Lower leg skin (tissue), 4 donors: ENCODE measurements around the gene GNG12. TPM values are rescaled to one million over a fixed set of nuclear protein-coding genes. Genes with fewer than 3 reads are reported as not detected.
"Not testable (repeated sequence)": the region's sequence is repeated elsewhere in the genome, so short reads cannot be mapped to it uniquely, and the experiment has no call there.

Experiments
- DNase-seq, 2 donors: peaks; one replicate each; pipeline ENCODE4 v3.0.0-alpha.2; 2019; ENCODE audit warnings: low spot score in 2 of 2
- H3K4me3 ChIP-seq: fragments of 200-600 bp; sonication (generic); 2 replicates; pipeline ENCODE4 v1.5.1; 2017; ENCODE audit warnings: mild to moderate bottlenecking, low read depth; ENCODE audit not compliant: poor library complexity, severe bottlenecking
- POLR2A ChIP-seq, 2 donors: fragments of 450-650 bp; IDR thresholded peaks; one replicate each; pipeline ENCODE4 v1.6.1; 2016 to 2017; ENCODE audit warnings: antibody characterized with exemption in 2 of 2, mild to moderate bottlenecking in 1 of 2, moderate library complexity in 1 of 2
- WGBS, 2 donors: methylation state at CpG; one replicate each; pipeline ENCODE4 v1.1.5; 2018; 5-methylcytosine and 5-hydroxymethylcytosine counted together
- intact Hi-C: fragments of 100-400 bp; cut with DNase I; formaldehyde crosslinking; loops from one replicate; pipeline ENCODE4 v1.15.0; 2023; ENCODE audit warnings: low total_unique reads
- total RNA-seq, 4 donors: library from RNA; depleted of rRNA; stranded (reverse); fragments of >200 nt; gene quantifications; one replicate each; pipeline ENCODE4 v1.1.0, GENCODE V29; 2016
- TF ChIP-seq, protein P1 (sequence below), 3 donors: fragments of 450-650 bp; IDR thresholded peaks; one replicate each; pipeline ENCODE4 v1.5.1; 2016; ENCODE audit warnings: antibody characterized with exemption in 3 of 3, mild to moderate bottlenecking in 3 of 3, moderate library complexity in 2 of 3

The GNG12 gene
- total RNA-seq, 4 donors from 2014 or later = 89.7 to 113 (median 99.2) TPM

GRCh38 chr1:67668660-67669059 is 164.6 kb downstream of the GNG12 start:
- no peak overlapping the region for H3K4me3 ChIP-seq
- intact Hi-C loops = no loop called here
- TF ChIP-seq POLR2A (IDR thresholded peaks at IDR 0.05) = no peak
- TF ChIP-seq, protein P1, sequence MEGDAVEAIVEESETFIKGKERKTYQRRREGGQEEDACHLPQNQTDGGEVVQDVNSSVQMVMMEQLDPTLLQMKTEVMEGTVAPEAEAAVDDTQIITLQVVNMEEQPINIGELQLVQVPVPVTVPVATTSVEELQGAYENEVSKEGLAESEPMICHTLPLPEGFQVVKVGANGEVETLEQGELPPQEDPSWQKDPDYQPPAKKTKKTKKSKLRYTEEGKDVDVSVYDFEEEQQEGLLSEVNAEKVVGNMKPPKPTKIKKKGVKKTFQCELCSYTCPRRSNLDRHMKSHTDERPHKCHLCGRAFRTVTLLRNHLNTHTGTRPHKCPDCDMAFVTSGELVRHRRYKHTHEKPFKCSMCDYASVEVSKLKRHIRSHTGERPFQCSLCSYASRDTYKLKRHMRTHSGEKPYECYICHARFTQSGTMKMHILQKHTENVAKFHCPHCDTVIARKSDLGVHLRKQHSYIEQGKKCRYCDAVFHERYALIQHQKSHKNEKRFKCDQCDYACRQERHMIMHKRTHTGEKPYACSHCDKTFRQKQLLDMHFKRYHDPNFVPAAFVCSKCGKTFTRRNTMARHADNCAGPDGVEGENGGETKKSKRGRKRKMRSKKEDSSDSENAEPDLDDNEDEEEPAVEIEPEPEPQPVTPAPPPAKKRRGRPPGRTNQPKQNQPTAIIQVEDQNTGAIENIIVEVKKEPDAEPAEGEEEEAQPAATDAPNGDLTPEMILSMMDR (IDR thresholded peaks at IDR 0.05) = no peak
- 36 to 38% methylated on average over 1 of the region's 1 CpG for WGBS, 2 donors
- no peak for DNase-seq

DNA sequence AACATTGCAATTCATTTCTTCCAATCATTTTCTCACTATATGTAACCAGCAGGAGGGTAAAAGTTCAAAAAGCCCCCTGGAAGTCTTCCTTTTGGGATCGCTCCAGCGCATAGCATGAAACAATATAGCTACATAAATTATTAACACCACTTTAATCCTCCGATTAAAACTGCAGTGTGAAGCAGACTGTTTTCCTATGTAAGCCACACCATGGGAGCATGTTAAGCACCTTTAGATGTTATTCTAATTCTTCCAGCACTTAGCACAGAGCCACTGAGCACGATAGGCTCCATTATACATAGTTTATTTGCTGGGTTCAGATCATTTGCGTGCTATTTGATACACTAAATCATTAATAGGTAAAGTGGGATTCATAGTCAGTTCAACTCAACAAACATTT is 166.6 kb downstream of the GNG12 start:
- TF ChIP-seq, protein P1 (IDR thresholded peaks at IDR 0.05) = no peak
- no peak for TF ChIP-seq POLR2A (IDR thresholded peaks at IDR 0.05)
- no peak overlapping the region for H3K4me3 ChIP-seq
- WGBS, 2 donors = 89 to 92% methylated on average over 5 of the region's 5 CpGs
- DNase-seq = no peak
- intact Hi-C loops = no loop called here

DNA sequence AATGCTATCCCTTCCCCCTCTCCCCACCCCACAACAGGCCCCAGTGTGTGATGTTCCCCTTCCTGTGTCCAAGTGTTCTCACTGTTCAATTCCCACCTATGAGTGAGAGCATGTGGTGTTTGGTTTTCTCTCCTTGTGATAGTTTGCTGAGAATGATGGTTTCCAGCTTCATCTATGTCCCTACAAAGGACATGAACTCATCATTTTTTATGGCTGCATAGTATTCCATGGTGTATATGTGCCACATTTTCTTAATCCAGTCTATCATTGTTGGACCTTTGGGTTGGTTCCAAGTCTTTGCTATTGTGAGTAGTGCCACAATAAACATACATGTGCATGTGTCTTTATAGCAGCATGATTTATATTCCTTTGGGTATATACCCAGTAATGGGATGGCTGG is 168.0 kb downstream of the GNG12 start:
- not testable (repeated sequence) for DNase-seq, H3K4me3 ChIP-seq

GRCh38 chr1:67664048-67664447 is 169.2 kb downstream of the GNG12 start:
- no peak for TF ChIP-seq POLR2A (IDR thresholded peaks at IDR 0.05)
- TF ChIP-seq, protein P1 (IDR thresholded peaks at IDR 0.05) = no peak
- no peak overlapping the region for H3K4me3 ChIP-seq
- DNase-seq = no peak
- WGBS, 2 donors = 57 to 74% methylated on average over 1 of the region's 1 CpG
- intact Hi-C loops = no loop called here

More for the DNA sequence above, 168.0 kb downstream of the GNG12 start:
- intact Hi-C loops = not testable (repeated sequence)

- TF ChIP-seq, protein P1 (IDR thresholded peaks at IDR 0.05) = no peak
- no peak for TF ChIP-seq POLR2A (IDR thresholded peaks at IDR 0.05)
- intact Hi-C loops = no loop called here
- H3K4me3 ChIP-seq = no peak overlapping the region
- WGBS, 2 donors = 73 to 82% methylated on average over 6 of the region's 6 CpGs
- no peak for DNase-seq
Observed at GRCh38 chr1:67662884-67663283, 170.4 kb downstream of the GNG12 start.

- no peak for TF ChIP-seq POLR2A (IDR thresholded peaks at IDR 0.05)
- TF ChIP-seq, protein P1 (IDR thresholded peaks at IDR 0.05) = no peak
- 86 to 89% methylated on average over 2 of the region's 2 CpGs for WGBS, 2 donors
- H3K4me3 ChIP-seq = no peak overlapping the region
- no peak for DNase-seq
- intact Hi-C loops = no loop called here
Observed at GRCh38 chr1:67659229-67659628, 174.0 kb downstream of the GNG12 start.

GRCh38 chr1:67657152-67657551 is 176.1 kb downstream of the GNG12 start:
- DNase-seq, intact Hi-C loops, H3K4me3 ChIP-seq: not testable (repeated sequence)
- 87 to 96% methylated on average over 1 of the region's 1 CpG for WGBS, 2 donors
